ENCODE measurements around the gene GDPD5. TPM values are rescaled to one million over a fixed set of nuclear protein-coding genes. Genes with fewer than 3 reads are reported as not detected.

Gene GDPD5
- polyA plus RNA-seq, 1 experiment = 1.4 TPM

DNA sequence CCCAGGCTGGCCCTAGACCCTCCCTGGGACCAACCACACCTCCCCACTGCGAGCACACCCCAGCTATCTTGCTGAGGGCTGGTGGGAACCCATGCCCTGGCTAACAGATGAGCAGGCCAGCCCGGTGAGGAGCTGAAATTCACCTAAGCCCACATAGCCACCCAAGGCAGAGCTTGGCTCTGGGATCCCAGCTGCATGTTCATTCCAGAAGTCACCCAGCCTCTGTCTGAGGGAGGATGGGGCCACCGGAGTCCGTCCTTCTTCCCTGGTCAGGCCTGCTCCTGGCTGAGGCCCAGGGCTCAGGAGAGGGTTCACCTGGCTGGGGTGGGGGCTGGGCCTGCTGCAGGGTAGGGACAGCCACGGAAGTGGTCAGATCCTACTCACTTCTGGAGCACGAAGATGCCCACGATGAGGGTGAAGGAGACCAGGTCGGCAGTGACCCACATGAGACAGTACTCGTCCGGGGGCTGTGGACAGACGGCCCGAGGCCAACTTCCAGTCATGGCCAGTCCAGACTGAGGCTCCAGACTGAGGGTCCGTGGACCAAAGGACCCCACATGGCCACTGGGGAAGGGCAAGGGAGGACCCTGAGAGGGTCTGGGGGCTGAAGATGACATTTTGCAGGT is 86.1 kb downstream of the GDPD5 start:
- DNase-seq (ENCODE audit: low read depth, low spot score) = no peak
- H3K27ac ChIP-seq (ENCODE audit: low read depth, low read length) = no peak overlapping the region
- ChIA-PET CTCF (interaction anchor here (1.3 kb wide), 1 partner anchor 92 kb away, joined by 4 read pairs; no protein-coding TSS in a partner anchor), POLR2A (no interaction called here)
- TF ChIP-seq, protein P1, sequence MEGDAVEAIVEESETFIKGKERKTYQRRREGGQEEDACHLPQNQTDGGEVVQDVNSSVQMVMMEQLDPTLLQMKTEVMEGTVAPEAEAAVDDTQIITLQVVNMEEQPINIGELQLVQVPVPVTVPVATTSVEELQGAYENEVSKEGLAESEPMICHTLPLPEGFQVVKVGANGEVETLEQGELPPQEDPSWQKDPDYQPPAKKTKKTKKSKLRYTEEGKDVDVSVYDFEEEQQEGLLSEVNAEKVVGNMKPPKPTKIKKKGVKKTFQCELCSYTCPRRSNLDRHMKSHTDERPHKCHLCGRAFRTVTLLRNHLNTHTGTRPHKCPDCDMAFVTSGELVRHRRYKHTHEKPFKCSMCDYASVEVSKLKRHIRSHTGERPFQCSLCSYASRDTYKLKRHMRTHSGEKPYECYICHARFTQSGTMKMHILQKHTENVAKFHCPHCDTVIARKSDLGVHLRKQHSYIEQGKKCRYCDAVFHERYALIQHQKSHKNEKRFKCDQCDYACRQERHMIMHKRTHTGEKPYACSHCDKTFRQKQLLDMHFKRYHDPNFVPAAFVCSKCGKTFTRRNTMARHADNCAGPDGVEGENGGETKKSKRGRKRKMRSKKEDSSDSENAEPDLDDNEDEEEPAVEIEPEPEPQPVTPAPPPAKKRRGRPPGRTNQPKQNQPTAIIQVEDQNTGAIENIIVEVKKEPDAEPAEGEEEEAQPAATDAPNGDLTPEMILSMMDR (IDR thresholded peaks at IDR 0.05; ENCODE audit: low read depth, low read length) = no peak
- no peaks in the 10 kb centered on the region for H3K9me3 ChIP-seq (ENCODE audit: control insufficient read depth, insufficient read depth, low read length)
- no peak overlapping the region for H3K4me3 ChIP-seq (ENCODE audit: low read depth, low read length)
- peaks cover 26% of the 10 kb centered on the region for H3K27me3 ChIP-seq (ENCODE audit: control insufficient read depth, insufficient read depth, low read length)

DNA sequence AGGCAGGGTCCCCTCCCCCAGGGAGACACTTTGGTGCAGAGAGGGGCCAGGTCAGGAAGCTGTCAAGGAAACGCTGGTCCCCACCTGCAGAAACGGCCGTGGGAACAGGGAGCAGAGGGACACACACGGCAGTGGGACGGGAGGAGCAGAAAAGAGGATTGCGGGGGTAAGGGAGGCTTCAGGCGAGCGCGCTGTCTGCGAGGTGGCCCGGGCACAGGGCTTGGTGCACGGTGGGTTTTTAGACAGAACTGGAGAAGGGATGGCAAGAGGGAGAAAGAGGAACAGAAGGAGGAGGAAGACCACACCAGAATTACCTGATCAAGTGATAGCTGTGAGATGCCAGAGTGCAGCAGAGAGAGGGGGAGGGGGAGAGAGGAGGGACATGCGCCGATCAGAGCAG is 86.7 kb downstream of the GDPD5 start:
- Histone ChIP-seq H3K27me3 (ENCODE audit: control insufficient read depth, insufficient read depth, low read length) (peaks cover 25% of the 10 kb centered on the region), H3K4me3 (ENCODE audit: low read depth, low read length) (no peak overlapping the region), H3K27ac (ENCODE audit: low read depth, low read length) (no peak overlapping the region), H3K9me3 (ENCODE audit: control insufficient read depth, insufficient read depth, low read length) (no peaks in the 10 kb centered on the region)
- POLR2A ChIA-PET = no interaction called here
- CTCF ChIA-PET = no interaction called here
- DNase-seq (ENCODE audit: low read depth, low spot score) = no peak
- TF ChIP-seq, protein P1 (IDR thresholded peaks at IDR 0.05; ENCODE audit: low read depth, low read length) = no peak

DNA sequence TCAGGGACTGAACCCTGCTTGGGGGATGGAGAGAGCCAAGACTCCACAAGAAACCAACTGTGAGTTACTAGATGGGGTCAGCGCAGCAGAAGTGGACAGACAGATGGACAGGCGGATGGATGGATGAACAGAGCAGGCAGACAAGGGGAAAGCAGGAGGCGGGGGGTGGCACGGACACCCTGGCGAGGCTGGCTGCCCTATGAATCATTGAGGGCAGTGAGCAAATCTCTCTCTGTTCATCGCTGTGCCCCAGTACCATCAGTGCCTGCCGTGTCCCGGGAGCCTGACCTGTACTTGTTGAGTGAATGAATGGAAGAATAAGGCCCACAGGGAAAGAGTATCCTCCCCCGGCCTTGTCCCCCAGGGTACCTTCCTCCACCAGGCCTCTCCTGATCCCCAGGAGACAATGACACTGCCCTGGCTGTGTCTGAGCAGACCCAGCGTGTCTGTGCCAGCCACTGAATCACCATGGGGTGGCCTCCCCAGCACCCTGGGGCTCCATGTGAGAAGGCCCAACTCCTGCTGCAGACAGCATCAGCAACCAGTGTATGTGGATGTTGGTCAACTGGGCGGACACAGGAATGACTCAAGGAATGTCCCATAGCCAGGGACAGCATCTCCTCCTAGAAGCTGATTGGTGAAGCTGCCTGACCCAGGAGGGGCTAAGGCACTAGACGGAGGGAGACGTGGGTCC is 87.6 kb downstream of the GDPD5 start:
- Histone ChIP-seq H3K27me3 (ENCODE audit: control insufficient read depth, insufficient read depth, low read length) (peaks cover 30% of the 10 kb centered on the region), H3K27ac (ENCODE audit: low read depth, low read length) (no peak overlapping the region), H3K9me3 (ENCODE audit: control insufficient read depth, insufficient read depth, low read length) (no peaks in the 10 kb centered on the region), H3K4me3 (ENCODE audit: low read depth, low read length) (no peak overlapping the region)
- ChIA-PET CTCF (no interaction called here), POLR2A (no interaction called here)
- TF ChIP-seq, protein P1 (IDR thresholded peaks at IDR 0.05; ENCODE audit: low read depth, low read length) = no peak
- no peak for DNase-seq (ENCODE audit: low read depth, low spot score)

DNA sequence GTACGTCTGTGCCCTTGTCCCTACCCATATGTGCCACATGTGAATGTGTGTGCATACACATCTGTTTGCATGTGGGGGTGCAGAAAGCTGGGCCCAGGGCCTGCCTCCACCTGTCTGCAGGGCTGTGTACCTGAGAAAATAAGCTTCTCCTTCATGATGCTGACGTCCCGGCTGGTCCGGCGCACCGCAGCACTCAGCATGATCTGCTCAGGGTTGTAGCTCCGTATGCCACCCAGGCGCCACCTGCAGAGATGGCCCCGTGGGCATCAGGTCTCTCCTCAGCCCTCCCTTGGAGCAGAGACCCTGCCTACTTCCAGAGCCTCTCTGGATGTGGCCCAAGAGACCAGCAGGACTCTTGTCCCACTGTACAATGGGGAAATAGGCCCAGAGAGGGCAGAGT is 88.9 kb downstream of the GDPD5 start:
- H3K27ac ChIP-seq (ENCODE audit: low read depth, low read length) = no peak overlapping the region
- TF ChIP-seq, protein P1 (IDR thresholded peaks at IDR 0.05; ENCODE audit: low read depth, low read length) = no peak
- ChIA-PET CTCF (interaction anchor here (1.1 to 1.4 kb wide), 3 partner anchors 11 to 97 kb away, joined by 3 to 4 read pairs (median 3); no protein-coding TSS in a partner anchor), POLR2A (interaction anchor here (0.6 kb wide), 1 partner anchor 127 kb away, joined by 5 read pairs; no protein-coding TSS in a partner anchor)
- H3K4me3 ChIP-seq (ENCODE audit: low read depth, low read length) = no peak overlapping the region
- H3K27me3 ChIP-seq (ENCODE audit: control insufficient read depth, insufficient read depth, low read length) = peaks cover 35% of the 10 kb centered on the region
- no peak for DNase-seq (ENCODE audit: low read depth, low spot score)
- no peaks in the 10 kb centered on the region for H3K9me3 ChIP-seq (ENCODE audit: control insufficient read depth, insufficient read depth, low read length)

DNA sequence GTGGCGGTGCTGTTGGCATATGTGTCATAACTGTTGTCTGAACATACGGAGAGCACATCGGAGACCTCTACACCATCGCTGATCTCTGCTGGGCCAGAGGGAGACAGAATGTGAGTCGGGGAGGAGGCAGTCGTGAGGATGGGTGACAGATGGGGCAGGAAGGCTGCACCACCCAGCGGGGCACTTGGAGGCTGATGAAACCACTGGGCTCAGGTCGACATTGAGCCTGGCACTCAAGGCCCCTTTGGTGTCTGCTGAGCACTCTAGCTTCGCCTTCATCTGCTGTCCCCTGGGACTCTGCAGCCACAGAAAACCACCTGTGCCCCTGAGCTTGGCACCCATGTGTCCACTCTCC is 90.2 kb downstream of the GDPD5 start:
- DNase-seq (ENCODE audit: low read depth, low spot score) = no peak
- Histone ChIP-seq H3K4me3 (ENCODE audit: low read depth, low read length) (no peak overlapping the region), H3K27me3 (ENCODE audit: control insufficient read depth, insufficient read depth, low read length) (peaks cover 42% of the 10 kb centered on the region), H3K27ac (ENCODE audit: low read depth, low read length) (no peak overlapping the region), H3K9me3 (ENCODE audit: control insufficient read depth, insufficient read depth, low read length) (no peaks in the 10 kb centered on the region)
- CTCF ChIA-PET = interaction anchor here (1.6 kb wide), 1 partner anchor 9 kb away, joined by 3 read pairs; no protein-coding TSS in a partner anchor
- POLR2A ChIA-PET = no interaction called here
- TF ChIP-seq, protein P1 (IDR thresholded peaks at IDR 0.05; ENCODE audit: low read depth, low read length) = no peak
